GM21423 (cell line): Measurements from ENCODE around the gene SYNE2.
A peak's percentile ranks its signal among the peaks of the same experiment; 100 is the strongest.

Experiments
- ATAC-seq: cut with Tn5 transposase; IDR thresholded peaks from one replicate; pipeline ENCODE4 v1.9.1; 2021; ENCODE audit warnings: mild to moderate bottlenecking, moderate library complexity; ENCODE audit not compliant: unreplicated experiment

The SYNE2 gene

GRCh38 chr14:64186231-64187129 is 333.7 kb downstream of the SYNE2 start:
- no peak for ATAC-seq

GRCh38 chr14:64187331-64187730 is 334.5 kb downstream of the SYNE2 start:
- no peak for ATAC-seq

GRCh38 chr14:64190974-64191502 is 338.2 kb downstream of the SYNE2 start:
- no peak for ATAC-seq

GRCh38 chr14:64191756-64192155 is 339.0 kb downstream of the SYNE2 start:
- no peak for ATAC-seq

GRCh38 chr14:64193821-64194220 is 341.0 kb downstream of the SYNE2 start:
- ATAC-seq, result no peak

- no peak for ATAC-seq
These were observed 341.6 kb downstream of the SYNE2 start for GRCh38 chr14:64194404-64194803.

GRCh38 chr14:64195199-64195598 is 342.4 kb downstream of the SYNE2 start:
- peak; percentile 65 for ATAC-seq

- ATAC-seq, result no peak
These were observed 343.3 kb downstream of the SYNE2 start for GRCh38 chr14:64196056-64196455.

- ATAC-seq, result peak; percentile 53
These were observed 344.1 kb downstream of the SYNE2 start for GRCh38 chr14:64196814-64197411.

GRCh38 chr14:64197996-64198395 is 345.2 kb downstream of the SYNE2 start:
- ATAC-seq, result no peak

- ATAC-seq, result no peak
These were observed 345.7 kb downstream of the SYNE2 start for GRCh38 chr14:64198486-64198885.

- ATAC-seq, result no peak
These were observed 347.4 kb downstream of the SYNE2 start for GRCh38 chr14:64200170-64200569.

- ATAC-seq, result no peak
These were observed 348.5 kb downstream of the SYNE2 start for GRCh38 chr14:64201296-64201695.

GRCh38 chr14:64201921-64202545 is 349.2 kb downstream of the SYNE2 start:
- ATAC-seq, result no peak

GRCh38 chr14:64202716-64203115 is 349.9 kb downstream of the SYNE2 start:
- ATAC-seq, result no peak

- ATAC-seq, result no peak
These were observed 350.7 kb downstream of the SYNE2 start for GRCh38 chr14:64203366-64204006.

GRCh38 chr14:64208261-64208660 is 355.5 kb downstream of the SYNE2 start:
- no peak for ATAC-seq

- no peak for ATAC-seq
These were observed 356.2 kb downstream of the SYNE2 start for GRCh38 chr14:64208981-64209380.

- ATAC-seq, result peak; percentile 89
These were observed 356.8 kb downstream of the SYNE2 start for GRCh38 chr14:64209444-64210131.

GRCh38 chr14:64210216-64210615 is 357.4 kb downstream of the SYNE2 start:
- no peak for ATAC-seq
